Loucy (cell line): ENCODE measurements around the gene JPT2.

ENCODE experiments used
- H2AFZ ChIP-seq: fragments of 200-600 bp; sonication (generic); 2 replicates; pipeline ENCODE4 v1.6.0; 2016; ENCODE audit warnings: antibody characterized with exemption, mild to moderate bottlenecking, low read length, moderate library complexity
- H3F3A ChIP-seq: fragments of 200-600 bp; 2 replicates; pipeline ENCODE4 v1.6.0; 2016; ENCODE audit warnings: antibody characterized with exemption, low read depth, mild to moderate bottlenecking
- H3K27me3 ChIP-seq: fragments of 200-600 bp; sonication (generic); 2 replicates; pipeline ENCODE4 v1.6.1; 2014; ENCODE audit warnings: low read length, mild to moderate bottlenecking; ENCODE audit not compliant: insufficient read depth, poor library complexity, severe bottlenecking
- H3K36me3 ChIP-seq: fragments of 200-600 bp; sonication (generic); 2 replicates; pipeline ENCODE4 v1.6.1; 2016; ENCODE audit warnings: low read length; ENCODE audit not compliant: insufficient read depth
- H3K4me1 ChIP-seq: fragments of 200-600 bp; sonication (generic); 2 replicates; pipeline ENCODE4 v1.5.1; 2014; ENCODE audit warnings: low read length, mild to moderate bottlenecking; ENCODE audit not compliant: insufficient read depth, poor library complexity, severe bottlenecking
- H3K4me2 ChIP-seq: fragments of 200-600 bp; sonication (generic); 2 replicates; pipeline ENCODE4 v1.6.0; 2014; ENCODE audit warnings: antibody characterized with exemption, low read length, low read depth, mild to moderate bottlenecking; ENCODE audit not compliant: poor library complexity, severe bottlenecking
- H3K4me3 ChIP-seq: fragments of 200-600 bp; sonication (generic); 2 replicates; pipeline ENCODE4 v1.5.1; 2014; ENCODE audit warnings: low read length, mild to moderate bottlenecking, mixed read lengths; ENCODE audit not compliant: poor library complexity, severe bottlenecking
- H3K79me2 ChIP-seq: fragments of 200-600 bp; sonication (generic); 2 replicates; pipeline ENCODE4 v1.6.1; 2014; ENCODE audit warnings: low read length; ENCODE audit not compliant: insufficient read depth
- H3K9ac ChIP-seq: fragments of 200-600 bp; sonication (generic); 2 replicates; pipeline ENCODE4 v1.6.0; 2014; ENCODE audit warnings: mild to moderate bottlenecking, low read depth, low read length, moderate library complexity; ENCODE audit not compliant: poor library complexity, severe bottlenecking
- H3K9me2 ChIP-seq: fragments of 200-600 bp; sonication (generic); replicated peaks from 2 replicates; pipeline ENCODE4 v1.6.1; 2016; ENCODE audit warnings: low read depth, low read length, mixed read lengths
- H3K9me3 ChIP-seq: fragments of 200-600 bp; sonication (generic); 2 replicates; pipeline ENCODE4 v1.6.1; 2014; ENCODE audit warnings: mild to moderate bottlenecking, antibody characterized with exemption, low read length, low read depth; ENCODE audit not compliant: insufficient read depth
- H4K20me1 ChIP-seq: fragments of 200-600 bp; sonication (generic); 2 replicates; pipeline ENCODE4 v1.6.0; 2014; ENCODE audit warnings: antibody characterized with exemption, low read length, mild to moderate bottlenecking; ENCODE audit not compliant: insufficient read depth, poor library complexity, severe bottlenecking
- EZH2phosphoT487 ChIP-seq: fragments of 200-600 bp; IDR thresholded peaks from 2 replicates; pipeline ENCODE4 v1.6.1; 2018; ENCODE audit warnings: antibody characterized with exemption, mild to moderate bottlenecking, moderate library complexity, borderline replicate concordance
- TF ChIP-seq, protein P1 (sequence below): fragments of 200-600 bp; sonication (generic); conservative IDR thresholded peaks from 2 replicates; pipeline ENCODE4 v1.5.1; 2014; ENCODE audit warnings: mild to moderate bottlenecking, antibody characterized with exemption, low read length

Gene JPT2

DNA sequence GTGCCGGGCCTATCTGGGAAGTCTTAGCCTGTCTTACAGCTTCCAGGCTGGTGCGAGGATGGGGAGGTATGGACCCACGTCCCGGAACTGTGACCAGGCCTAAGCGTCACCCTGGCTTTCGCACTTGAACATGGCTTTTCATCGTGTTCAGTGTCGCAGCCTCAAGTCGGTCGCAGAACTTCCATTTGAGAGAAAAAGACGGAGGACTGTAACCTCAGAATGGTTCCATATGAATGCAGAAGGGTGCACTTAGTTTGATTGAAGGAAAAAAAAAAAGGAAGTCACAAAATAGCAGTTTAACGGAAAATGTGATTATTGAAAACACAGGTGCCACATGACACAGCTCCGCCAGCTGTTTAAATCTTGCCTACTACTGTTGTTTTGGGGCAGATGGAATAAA, 30.2 kb upstream of the JPT2 start:
- H3K9ac ChIP-seq, result no peak overlapping the region
- H3F3A ChIP-seq, result no peaks in the 10 kb centered on the region
- H3K4me3 ChIP-seq, result no peak overlapping the region
- H4K20me1 ChIP-seq, result no peaks in the 10 kb centered on the region
- no peaks in the 10 kb centered on the region for H3K9me2 ChIP-seq
- no peaks in the 10 kb centered on the region for H3K27me3 ChIP-seq
- no peak for TF ChIP-seq EZH2phosphoT487
- TF ChIP-seq, protein P1, sequence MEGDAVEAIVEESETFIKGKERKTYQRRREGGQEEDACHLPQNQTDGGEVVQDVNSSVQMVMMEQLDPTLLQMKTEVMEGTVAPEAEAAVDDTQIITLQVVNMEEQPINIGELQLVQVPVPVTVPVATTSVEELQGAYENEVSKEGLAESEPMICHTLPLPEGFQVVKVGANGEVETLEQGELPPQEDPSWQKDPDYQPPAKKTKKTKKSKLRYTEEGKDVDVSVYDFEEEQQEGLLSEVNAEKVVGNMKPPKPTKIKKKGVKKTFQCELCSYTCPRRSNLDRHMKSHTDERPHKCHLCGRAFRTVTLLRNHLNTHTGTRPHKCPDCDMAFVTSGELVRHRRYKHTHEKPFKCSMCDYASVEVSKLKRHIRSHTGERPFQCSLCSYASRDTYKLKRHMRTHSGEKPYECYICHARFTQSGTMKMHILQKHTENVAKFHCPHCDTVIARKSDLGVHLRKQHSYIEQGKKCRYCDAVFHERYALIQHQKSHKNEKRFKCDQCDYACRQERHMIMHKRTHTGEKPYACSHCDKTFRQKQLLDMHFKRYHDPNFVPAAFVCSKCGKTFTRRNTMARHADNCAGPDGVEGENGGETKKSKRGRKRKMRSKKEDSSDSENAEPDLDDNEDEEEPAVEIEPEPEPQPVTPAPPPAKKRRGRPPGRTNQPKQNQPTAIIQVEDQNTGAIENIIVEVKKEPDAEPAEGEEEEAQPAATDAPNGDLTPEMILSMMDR, result no peak
- peaks cover 25% of the 10 kb centered on the region; the same call in 1 of the 2 replicates for H3K36me3 ChIP-seq
- no peaks in the 10 kb centered on the region for H3K79me2 ChIP-seq
- H2AFZ ChIP-seq, result no peak overlapping the region
- H3K4me1 ChIP-seq, result no peaks in the 10 kb centered on the region
- no peaks in the 10 kb centered on the region for H3K9me3 ChIP-seq
- no peak overlapping the region for H3K4me2 ChIP-seq

GRCh38 chr16:1650131-1650530, 27.9 kb upstream of the JPT2 start:
- Histone ChIP-seq H3K9me2 (no peaks in the 10 kb centered on the region), H3K4me1 (no peaks in the 10 kb centered on the region), H3K36me3 (peaks cover 33% of the 10 kb centered on the region; the same call in 1 of the 2 replicates), H3K9ac (no peak overlapping the region), H3K9me3 (no peaks in the 10 kb centered on the region), H3F3A (no peaks in the 10 kb centered on the region), H3K4me3 (no peak overlapping the region), H3K4me2 (no peak overlapping the region), H4K20me1 (no peaks in the 10 kb centered on the region), H2AFZ (no peak overlapping the region), H3K79me2 (no peaks in the 10 kb centered on the region), H3K27me3 (no peaks in the 10 kb centered on the region)
- TF ChIP-seq EZH2phosphoT487, result no peak
- TF ChIP-seq, protein P1, result no peak

- H4K20me1 ChIP-seq, result no peaks in the 10 kb centered on the region
- H2AFZ ChIP-seq, result no peak overlapping the region
- H3F3A ChIP-seq, result no peaks in the 10 kb centered on the region
- no peaks in the 10 kb centered on the region for H3K4me1 ChIP-seq
- H3K9ac ChIP-seq, result no peak overlapping the region
- no peaks in the 10 kb centered on the region for H3K9me2 ChIP-seq
- no peaks in the 10 kb centered on the region for H3K9me3 ChIP-seq
- no peak for TF ChIP-seq EZH2phosphoT487
- TF ChIP-seq, protein P1, result no peak
- no peak overlapping the region for H3K4me2 ChIP-seq
- no peak overlapping the region for H3K4me3 ChIP-seq
- peaks cover 34% of the 10 kb centered on the region; the same call in 1 of the 2 replicates for H3K36me3 ChIP-seq
- H3K79me2 ChIP-seq, result no peaks in the 10 kb centered on the region
- H3K27me3 ChIP-seq, result no peaks in the 10 kb centered on the region
Measured at GRCh38 chr16:1651094-1651973, 26.7 kb upstream of the JPT2 start.
